Osteocyte (in vitro differentiated cells): ENCODE measurements around the gene MAGEA4. TPM values are rescaled to one million over a fixed set of nuclear protein-coding genes. Genes with fewer than 3 reads are reported as not detected.

Experiments
- DNase-seq: peaks from one replicate; pipeline ENCODE4 v3.0.0; 2021; ENCODE audit warnings: mixed read lengths; ENCODE audit not compliant: unreplicated experiment; ENCODE audit errors: extremely low spot score
- H3K27ac Mint-ChIP-seq: one replicate; pipeline ENCODE4 v1.8.0; 2021; ENCODE audit warnings: mild to moderate bottlenecking, mixed read lengths; ENCODE audit not compliant: unreplicated experiment
- H3K27me3 Mint-ChIP-seq: one replicate; pipeline ENCODE4 v1.8.0; 2021; ENCODE audit warnings: mixed read lengths; ENCODE audit not compliant: unreplicated experiment
- H3K36me3 Mint-ChIP-seq: one replicate; pipeline ENCODE4 v1.8.0; 2021; ENCODE audit warnings: mixed read lengths; ENCODE audit not compliant: unreplicated experiment
- H3K4me1 Mint-ChIP-seq: one replicate; pipeline ENCODE4 v1.8.0; 2021; ENCODE audit warnings: mixed read lengths; ENCODE audit not compliant: unreplicated experiment
- H3K4me3 Mint-ChIP-seq: one replicate; pipeline ENCODE4 v1.8.0; 2021; ENCODE audit warnings: mild to moderate bottlenecking, moderate library complexity, mixed read lengths; ENCODE audit not compliant: unreplicated experiment
- H3K9me3 Mint-ChIP-seq: one replicate; pipeline ENCODE4 v1.8.0; 2021; ENCODE audit warnings: mixed read lengths; ENCODE audit not compliant: unreplicated experiment
- long read RNA-seq: library from polyadenylated mRNA; unstranded; transcript quantifications from one replicate; pipeline ENCODE4 v2.0.0, GENCODE V29; 2021
- total RNA-seq: library from RNA; stranded (reverse); gene quantifications from 2 replicates; pipeline ENCODE4 v1.2.1, GENCODE V29; 2021
- TF ChIP-seq, protein P1 (sequence below): fragments of 200-600 bp; sonication (generic); IDR thresholded peaks from 2 replicates; pipeline ENCODE4 v1.5.0; 2021; ENCODE audit warnings: antibody characterized with exemption, mild to moderate bottlenecking, moderate library complexity

The MAGEA4 gene, protein sequence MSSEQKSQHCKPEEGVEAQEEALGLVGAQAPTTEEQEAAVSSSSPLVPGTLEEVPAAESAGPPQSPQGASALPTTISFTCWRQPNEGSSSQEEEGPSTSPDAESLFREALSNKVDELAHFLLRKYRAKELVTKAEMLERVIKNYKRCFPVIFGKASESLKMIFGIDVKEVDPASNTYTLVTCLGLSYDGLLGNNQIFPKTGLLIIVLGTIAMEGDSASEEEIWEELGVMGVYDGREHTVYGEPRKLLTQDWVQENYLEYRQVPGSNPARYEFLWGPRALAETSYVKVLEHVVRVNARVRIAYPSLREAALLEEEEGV
- not detected in 2 replicates for total RNA-seq
- long read RNA-seq = 0 reads

DNA sequence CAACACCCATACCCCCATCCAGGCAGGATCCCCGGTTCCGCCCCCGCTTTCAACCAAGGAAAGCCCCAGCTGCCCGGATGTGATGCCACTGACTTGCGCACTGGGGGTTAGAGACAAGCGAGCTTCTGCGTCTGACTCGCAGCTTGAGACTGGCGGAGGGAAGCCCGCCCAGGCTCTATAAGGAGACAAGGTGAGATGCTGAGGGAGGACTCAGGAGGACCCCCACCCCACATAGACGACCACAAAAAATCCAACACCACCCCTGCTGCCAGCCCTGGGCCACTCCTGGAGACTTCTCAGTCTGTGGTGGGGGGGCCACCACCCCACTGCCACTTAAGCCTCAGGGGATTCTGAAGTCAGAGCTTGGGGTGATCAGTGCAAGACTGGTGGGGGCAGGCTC lies at the start of gene MAGEA4:
Gene MAGEA4, plus strand, starts transcription at position 110 of the 400 bp plus-strand sequence. CDS start 10,776 bp downstream, outside the sequence.
- Mint-ChIP-seq H3K4me3 (no peak within 1 kb of the TSS), H3K9me3 (peaks cover 7% of the 10 kb centered on the region), H3K4me1 (no peaks in the 10 kb centered on the region), H3K27ac (no peak within 1 kb of the TSS), H3K36me3 (no peaks in the 10 kb centered on the region), H3K27me3 (no peaks in the 10 kb centered on the region)
- TF ChIP-seq, protein P1, sequence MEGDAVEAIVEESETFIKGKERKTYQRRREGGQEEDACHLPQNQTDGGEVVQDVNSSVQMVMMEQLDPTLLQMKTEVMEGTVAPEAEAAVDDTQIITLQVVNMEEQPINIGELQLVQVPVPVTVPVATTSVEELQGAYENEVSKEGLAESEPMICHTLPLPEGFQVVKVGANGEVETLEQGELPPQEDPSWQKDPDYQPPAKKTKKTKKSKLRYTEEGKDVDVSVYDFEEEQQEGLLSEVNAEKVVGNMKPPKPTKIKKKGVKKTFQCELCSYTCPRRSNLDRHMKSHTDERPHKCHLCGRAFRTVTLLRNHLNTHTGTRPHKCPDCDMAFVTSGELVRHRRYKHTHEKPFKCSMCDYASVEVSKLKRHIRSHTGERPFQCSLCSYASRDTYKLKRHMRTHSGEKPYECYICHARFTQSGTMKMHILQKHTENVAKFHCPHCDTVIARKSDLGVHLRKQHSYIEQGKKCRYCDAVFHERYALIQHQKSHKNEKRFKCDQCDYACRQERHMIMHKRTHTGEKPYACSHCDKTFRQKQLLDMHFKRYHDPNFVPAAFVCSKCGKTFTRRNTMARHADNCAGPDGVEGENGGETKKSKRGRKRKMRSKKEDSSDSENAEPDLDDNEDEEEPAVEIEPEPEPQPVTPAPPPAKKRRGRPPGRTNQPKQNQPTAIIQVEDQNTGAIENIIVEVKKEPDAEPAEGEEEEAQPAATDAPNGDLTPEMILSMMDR = no peak
- no peak for DNase-seq

DNA sequence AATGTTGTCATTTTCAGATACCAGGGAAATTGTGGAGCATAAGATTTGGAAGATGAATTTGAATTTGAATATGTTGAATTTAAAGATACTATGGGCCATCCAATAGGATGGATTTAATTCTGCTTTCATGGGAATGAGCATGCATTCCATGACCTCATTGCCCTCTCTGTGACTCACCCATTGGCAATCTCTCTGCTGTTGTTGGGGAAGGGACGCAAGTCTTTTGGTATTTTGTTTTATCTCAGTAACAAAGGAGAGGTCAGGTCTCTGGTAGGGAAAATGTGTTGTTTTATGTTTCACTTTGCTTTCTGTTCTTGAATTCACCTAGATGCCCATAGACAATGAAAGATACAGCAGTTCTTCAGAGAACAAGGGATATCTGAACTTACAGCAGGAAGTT lies 42.1 kb upstream of the MAGEA4 start:
- TF ChIP-seq, protein P1 = no peak
- DNase-seq = no peak
- peaks cover 48% of the 10 kb centered on the region for H3K9me3 Mint-ChIP-seq
- H3K27me3 Mint-ChIP-seq = no peaks in the 10 kb centered on the region
- no peak overlapping the region for H3K4me3 Mint-ChIP-seq
- no peak overlapping the region for H3K27ac Mint-ChIP-seq
- H3K4me1 Mint-ChIP-seq = no peaks in the 10 kb centered on the region
- H3K36me3 Mint-ChIP-seq = no peaks in the 10 kb centered on the region

DNA sequence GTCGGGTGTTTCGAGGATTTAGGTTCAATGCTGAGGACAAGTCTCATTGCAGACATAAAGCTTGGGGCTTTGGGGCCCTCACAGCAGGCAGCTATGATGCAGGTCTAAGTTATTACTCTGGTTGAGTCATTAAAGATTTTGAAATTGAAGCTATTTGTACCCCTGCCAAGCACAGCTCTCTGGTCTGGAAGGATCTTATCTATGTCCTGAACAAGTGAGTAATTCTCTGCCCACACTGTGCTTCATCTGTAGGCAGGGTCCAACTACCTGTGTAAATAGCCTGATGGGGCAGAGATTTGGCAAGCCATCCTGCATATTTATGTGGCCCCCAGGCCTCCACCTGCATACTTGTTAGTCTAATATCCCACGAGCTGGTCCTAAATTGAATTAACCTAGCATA lies 41.4 kb upstream of the MAGEA4 start:
- peaks cover 50% of the 10 kb centered on the region for H3K9me3 Mint-ChIP-seq

DNA sequence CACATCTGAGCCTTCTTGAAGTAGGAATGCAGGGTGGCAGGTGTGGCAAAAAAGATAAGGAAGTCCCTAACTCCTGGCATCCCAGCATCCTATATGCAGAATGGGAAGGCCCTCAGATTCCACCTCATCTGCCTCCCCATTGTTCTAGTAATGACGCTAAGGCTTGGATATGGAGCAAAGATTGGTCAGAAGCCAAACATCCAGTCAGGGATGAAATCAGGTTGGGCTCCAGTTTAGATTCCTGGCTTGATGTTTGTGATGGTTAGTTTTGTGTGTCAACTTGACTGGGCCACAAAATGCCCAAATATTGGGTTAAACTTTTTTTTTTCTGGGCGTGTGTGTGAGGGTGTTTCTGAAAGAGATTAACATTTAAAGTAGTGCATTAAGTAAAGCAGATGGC lies 39.6 kb upstream of the MAGEA4 start:
- Mint-ChIP-seq H3K36me3 (no peaks in the 10 kb centered on the region), H3K4me3 (no peak overlapping the region), H3K27me3 (no peaks in the 10 kb centered on the region), H3K4me1 (no peaks in the 10 kb centered on the region), H3K27ac (no peak overlapping the region), H3K9me3 (peaks cover 48% of the 10 kb centered on the region)
- TF ChIP-seq, protein P1 = no peak
- no peak for DNase-seq

More for the DNA sequence above, 41.4 kb upstream of the MAGEA4 start:
- Mint-ChIP-seq H3K4me1 (no peaks in the 10 kb centered on the region), H3K27me3 (no peaks in the 10 kb centered on the region), H3K4me3 (no peak overlapping the region), H3K36me3 (no peaks in the 10 kb centered on the region), H3K27ac (no peak overlapping the region)
- DNase-seq = no peak
- TF ChIP-seq, protein P1 = no peak

DNA sequence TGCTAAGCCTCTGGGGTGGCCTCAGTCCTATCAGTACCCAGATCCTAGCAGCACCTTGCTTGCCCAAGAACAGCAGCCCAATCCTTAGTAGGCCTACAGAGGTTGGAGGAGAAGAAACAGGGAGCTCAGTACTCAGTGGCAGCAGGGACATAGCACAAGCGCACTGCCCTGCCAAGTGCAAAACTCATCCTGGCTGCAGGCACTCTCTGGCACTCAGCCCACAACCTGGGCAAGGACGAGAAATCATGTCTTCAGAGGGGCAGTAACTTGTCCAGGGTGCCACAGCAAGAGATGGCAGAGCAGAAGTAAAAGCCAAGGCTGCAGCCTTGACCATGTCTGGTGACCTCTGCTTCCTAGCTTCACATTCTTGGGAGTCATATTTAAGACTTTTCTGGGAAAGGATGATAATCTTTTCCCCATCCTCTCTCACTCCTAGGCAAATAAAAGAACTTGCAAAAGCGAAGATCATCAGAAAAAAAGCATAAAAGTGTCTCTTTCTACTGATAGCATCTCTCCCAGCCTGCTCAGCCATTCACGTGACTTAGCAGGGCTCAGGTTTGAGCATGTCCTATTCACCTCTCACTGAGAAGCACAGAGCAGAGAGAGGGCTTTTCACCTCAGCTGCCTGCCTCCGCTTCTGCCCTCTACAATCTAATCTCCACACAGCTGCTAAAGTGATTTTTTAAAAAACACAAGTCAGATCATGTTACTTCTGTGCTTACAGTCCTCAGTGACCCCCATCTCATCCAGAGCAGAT lies 37.2 kb upstream of the MAGEA4 start:
- H3K4me1 Mint-ChIP-seq = no peaks in the 10 kb centered on the region
- TF ChIP-seq, protein P1 = no peak
- no peak overlapping the region for H3K4me3 Mint-ChIP-seq
- DNase-seq = no peak
- H3K27me3 Mint-ChIP-seq = no peaks in the 10 kb centered on the region
- no peaks in the 10 kb centered on the region for H3K36me3 Mint-ChIP-seq
- no peak overlapping the region for H3K27ac Mint-ChIP-seq
- H3K9me3 Mint-ChIP-seq = peaks cover 40% of the 10 kb centered on the region
